T-cell (primary cell): ENCODE results near the gene CFAP299. TPM values are rescaled to one million over a fixed set of nuclear protein-coding genes. Genes with fewer than 3 reads are reported as not detected.

Experiments
- ATAC-seq, 4 experiments: fragments of 200-7000 bp in 3 of 4; fragments of 150-1000 bp in 1 of 4; cut with Tn5 transposase; replicated peaks in 1 of 4; 1 replicate in 3 of 4; 2 replicates in 1 of 4; pipeline ENCODE4 v1.10.0; 2021; ENCODE audit warnings: moderate library complexity in 3 of 4, mild to moderate bottlenecking in 2 of 4, moderate number of reproducible peaks in 1 of 4
- CTCF ChIA-PET, 2 donors: fragments of 300-600 bp; sonication (Branson Sonifier 250); formaldehyde crosslinking; loops; one replicate each; lab custom pipeline; 2022; ENCODE audit warnings: antibody characterized with exemption in 2 of 2; lab: Charles Lee
- POLR2A ChIA-PET, 2 donors: fragments of 300-600 bp; sonication (Branson Sonifier 250); formaldehyde crosslinking; loops; one replicate each; lab custom pipeline; 2022; ENCODE audit warnings: antibody characterized with exemption in 2 of 2; lab: Charles Lee
- DNase-seq, 35 experiments: peaks; one replicate each; pipeline versions ENCODE4 v3.0.0 to v3.0.0-alpha.2; 2013 to 2023
- H3K27ac ChIP-seq: one replicate; pipeline ENCODE4 v1.5.1; 2013; ENCODE audit warnings: low read length
- H3K27me3 ChIP-seq, 2 experiments: replicated peaks in 1 of 2; 1 replicate in 1 of 2; 2 replicates in 1 of 2; pipeline versions ENCODE4 v1.6.1 to v1.7.0; 2013; ENCODE audit warnings: low read length in 1 of 2, mixed read lengths in 1 of 2; ENCODE audit not compliant: control insufficient read depth in 2 of 2, insufficient read depth in 2 of 2; ENCODE audit errors: extremely low read depth in 1 of 2
- H3K36me3 ChIP-seq, 2 donors: 1 replicate in 1 of 2; 2 replicates in 1 of 2; pipeline versions ENCODE4 v1.6.1 to v1.7.0; 2013; ENCODE audit warnings: low read length in 1 of 2; ENCODE audit not compliant: control insufficient read depth in 2 of 2, insufficient read depth in 1 of 2; ENCODE audit errors: extremely low read depth in 1 of 2
- H3K4me1 ChIP-seq, 2 experiments: 1 replicate in 1 of 2; 2 replicates in 1 of 2; pipeline versions ENCODE4 v1.6.1 to v1.7.0; 2013; ENCODE audit warnings: low read length in 2 of 2, mixed read lengths in 1 of 2; ENCODE audit not compliant: insufficient read depth in 2 of 2, control insufficient read depth in 1 of 2; ENCODE audit errors: extremely low read depth in 1 of 2
- H3K4me3 ChIP-seq, 2 donors: 1 replicate in 1 of 2; 2 replicates in 1 of 2; pipeline versions ENCODE4 v1.5.1 to v1.7.0; 2013; ENCODE audit warnings: mild to moderate bottlenecking in 2 of 2, low read length in 1 of 2, moderate library complexity in 1 of 2; ENCODE audit not compliant: control insufficient read depth in 1 of 2; ENCODE audit errors: extremely low read depth in 1 of 2
- H3K9me3 ChIP-seq: 2 replicates; pipeline ENCODE4 v1.7.0; 2013
- H3K27ac Mint-ChIP-seq, 2 donors: one replicate each; pipeline ENCODE4 v1.8.0; 2020 to 2021; ENCODE audit warnings: mild to moderate bottlenecking in 2 of 2, mixed read lengths in 2 of 2
- H3K27me3 Mint-ChIP-seq, 2 donors: one replicate each; pipeline ENCODE4 v1.8.0; 2021 to 2022; ENCODE audit warnings: mixed read lengths in 2 of 2
- H3K36me3 Mint-ChIP-seq: one replicate; pipeline ENCODE4 v1.8.0; 2021; ENCODE audit warnings: mixed read lengths
- H3K4me1 Mint-ChIP-seq, 3 donors: one replicate each; pipeline ENCODE4 v1.8.0; 2020 to 2022; ENCODE audit warnings: mixed read lengths in 3 of 3, mild to moderate bottlenecking in 1 of 3
- H3K4me3 Mint-ChIP-seq, 3 donors: one replicate each; pipeline ENCODE4 v1.8.0; 2020 to 2022; ENCODE audit warnings: mild to moderate bottlenecking in 3 of 3, mixed read lengths in 3 of 3, moderate library complexity in 3 of 3
- H3K9me3 Mint-ChIP-seq, 3 donors: one replicate each; pipeline ENCODE4 v1.8.0; 2020 to 2022; ENCODE audit warnings: mixed read lengths in 3 of 3
- WGBS: methylation state at CpG from one replicate; pipeline ENCODE4 v1.1.5; 2013; ENCODE audit warnings: missing lambda C conversion rate; ENCODE audit not compliant: insufficient coverage; 5-methylcytosine and 5-hydroxymethylcytosine counted together
- total RNA-seq, 35 experiments: library from RNA in 6 of 35; stranded (reverse) in 6 of 35; fragments of 120-200 nt in 1 of 35; gene quantifications; one replicate each; pipeline versions ENCODE4 v1.2.1 to v1.2.4 and lab custom pipeline; 2013 to 2026

Gene CFAP299
- total RNA-seq, 5 donors from 2014 or later (not counting 1 experiment from before 2014, with no cell fraction given) = 0.35 TPM; not detected in 4

GRCh38 chr4:80873571-80873970, 538.0 kb downstream of the CFAP299 start:
- H3K4me3 ChIP-seq = no peak overlapping the region
- ChIA-PET CTCF (no interaction called here), POLR2A (no interaction called here)
- H3K4me1 Mint-ChIP-seq = peaks cover 0 to 5% (median 0%) of the 10 kb centered on the region in 3 donors
- H3K27me3 ChIP-seq = no peaks in the 10 kb centered on the region
- no peaks in the 10 kb centered on the region for H3K9me3 ChIP-seq
- no CpG with 5 or more reads among the region's 1 CpG for WGBS
- ATAC-seq (no peak), DNase-seq (no peak)
- peaks cover 0 to 3% of the 10 kb centered on the region in 2 donors for H3K27me3 Mint-ChIP-seq
- no peaks in the 10 kb centered on the region for H3K9me3 Mint-ChIP-seq
- H3K27ac ChIP-seq = no peak overlapping the region
- no peak overlapping the region for H3K27ac Mint-ChIP-seq
- no peaks in the 10 kb centered on the region for H3K36me3 Mint-ChIP-seq
- no peaks in the 10 kb centered on the region for H3K4me1 ChIP-seq
- H3K36me3 ChIP-seq = no peaks in the 10 kb centered on the region
- no peak overlapping the region for H3K4me3 Mint-ChIP-seq

- Mint-ChIP-seq H3K9me3 (no peaks in the 10 kb centered on the region), H3K36me3 (no peaks in the 10 kb centered on the region), H3K27ac (no peak overlapping the region), H3K4me3 (no peak overlapping the region), H3K27me3 (peaks cover 0 to 10% of the 10 kb centered on the region in 2 donors), H3K4me1 (peaks cover 0 to 5% (median 0%) of the 10 kb centered on the region in 3 donors)
- DNase-seq (no peak), ATAC-seq (no peak)
- ChIA-PET POLR2A (no interaction called here), CTCF (no interaction called here)
- Histone ChIP-seq H3K4me1 (no peaks in the 10 kb centered on the region), H3K4me3 (no peak overlapping the region), H3K27ac (no peak overlapping the region), H3K9me3 (no peaks in the 10 kb centered on the region), H3K27me3 (no peaks in the 10 kb centered on the region), H3K36me3 (no peaks in the 10 kb centered on the region)
- WGBS = no CpG with 5 or more reads among the region's 2 CpGs
These were observed 539.4 kb downstream of the CFAP299 start for GRCh38 chr4:80874979-80875378.

GRCh38 chr4:80875642-80876041, 540.1 kb downstream of the CFAP299 start:
- H3K4me1 ChIP-seq = no peaks in the 10 kb centered on the region
- H3K27ac Mint-ChIP-seq = no peak overlapping the region
- ChIA-PET POLR2A (interaction anchor here in 1 of 2 donors (0.6 kb wide), 1 partner anchor 225 kb away, joined by 5 read pairs; no protein-coding TSS in a partner anchor), CTCF (no interaction called here)
- no peaks in the 10 kb centered on the region for H3K9me3 Mint-ChIP-seq
- H3K27me3 Mint-ChIP-seq = peaks cover 0 to 11% of the 10 kb centered on the region in 2 donors
- peaks cover 0 to 5% (median 0%) of the 10 kb centered on the region in 3 donors for H3K4me1 Mint-ChIP-seq
- H3K9me3 ChIP-seq = no peaks in the 10 kb centered on the region
- H3K4me3 ChIP-seq = no peak overlapping the region
- H3K27me3 ChIP-seq = no peaks in the 10 kb centered on the region
- WGBS = no CpG with 5 or more reads among the region's 3 CpGs
- H3K27ac ChIP-seq = no peak overlapping the region
- ATAC-seq = no peak
- no peak for DNase-seq
- H3K36me3 ChIP-seq = no peaks in the 10 kb centered on the region
- H3K4me3 Mint-ChIP-seq = no peak overlapping the region
- no peaks in the 10 kb centered on the region for H3K36me3 Mint-ChIP-seq

GRCh38 chr4:80876810-80877209, 541.3 kb downstream of the CFAP299 start:
- H3K9me3 ChIP-seq = no peaks in the 10 kb centered on the region
- H3K27ac Mint-ChIP-seq = no peak overlapping the region
- H3K9me3 Mint-ChIP-seq = peaks cover 0 to under 1% (median 0%) of the 10 kb centered on the region in 3 donors
- no peaks in the 10 kb centered on the region for H3K36me3 Mint-ChIP-seq
- ATAC-seq (no peak), DNase-seq (no peak)
- no peaks in the 10 kb centered on the region for H3K36me3 ChIP-seq
- no peak overlapping the region for H3K4me3 Mint-ChIP-seq
- POLR2A ChIA-PET = interaction anchor here in 1 of 2 donors (0.8 to 1.1 kb wide), 2 partner anchors 27 to 675 kb away, joined by 3 to 7 read pairs; no protein-coding TSS in a partner anchor
- H3K27me3 Mint-ChIP-seq = peaks cover 0 to 11% of the 10 kb centered on the region in 2 donors
- no peak overlapping the region for H3K27ac ChIP-seq
- no peak overlapping the region for H3K4me3 ChIP-seq
- peaks cover 0 to 5% (median 0%) of the 10 kb centered on the region in 3 donors for H3K4me1 Mint-ChIP-seq
- H3K27me3 ChIP-seq = no peaks in the 10 kb centered on the region
- CTCF ChIA-PET = no interaction called here
- no peaks in the 10 kb centered on the region for H3K4me1 ChIP-seq

GRCh38 chr4:80878218-80878617, 542.7 kb downstream of the CFAP299 start:
- Mint-ChIP-seq H3K9me3 (peaks cover 0 to 4% (median 0%) of the 10 kb centered on the region in 3 donors), H3K27ac (no peak overlapping the region), H3K27me3 (peaks cover 0 to 11% of the 10 kb centered on the region in 2 donors), H3K36me3 (no peaks in the 10 kb centered on the region), H3K4me3 (no peak overlapping the region), H3K4me1 (peaks cover 0 to 5% (median 0%) of the 10 kb centered on the region in 3 donors)
- Histone ChIP-seq H3K36me3 (no peaks in the 10 kb centered on the region), H3K9me3 (no peaks in the 10 kb centered on the region), H3K4me1 (no peaks in the 10 kb centered on the region), H3K27me3 (no peaks in the 10 kb centered on the region), H3K27ac (no peak overlapping the region), H3K4me3 (no peak overlapping the region)
- no CpG with 5 or more reads among the region's 1 CpG for WGBS
- ATAC-seq (no peak), DNase-seq (no peak)
- ChIA-PET POLR2A (no interaction called here), CTCF (no interaction called here)

- CTCF ChIA-PET = interaction anchor here in 1 of 2 donors (0.9 to 1.1 kb wide), 2 partner anchors 27 to 322 kb away, joined by 3 to 5 read pairs; no protein-coding TSS in a partner anchor
- Histone ChIP-seq H3K27me3 (no peaks in the 10 kb centered on the region), H3K9me3 (no peaks in the 10 kb centered on the region), H3K27ac (no peak overlapping the region), H3K36me3 (no peaks in the 10 kb centered on the region), H3K4me1 (no peaks in the 10 kb centered on the region), H3K4me3 (no peak overlapping the region)
- 63% methylated on average over 3 of the region's 5 CpGs for WGBS
- ATAC-seq (no peak), DNase-seq (no peak)
- H3K4me1 Mint-ChIP-seq = peaks cover 0 to 2% (median 0%) of the 10 kb centered on the region in 3 donors
- no peak overlapping the region for H3K4me3 Mint-ChIP-seq
- no peaks in the 10 kb centered on the region for H3K27me3 Mint-ChIP-seq
- H3K9me3 Mint-ChIP-seq = peaks cover 0 to 11% (median 2%) of the 10 kb centered on the region in 3 donors
- POLR2A ChIA-PET = interaction anchor here in 1 of 2 donors (0.7 kb wide), 1 partner anchor 438 kb away, joined by 3 read pairs; no protein-coding TSS in a partner anchor
- no peaks in the 10 kb centered on the region for H3K36me3 Mint-ChIP-seq
- no peak overlapping the region for H3K27ac Mint-ChIP-seq
These were observed 562.2 kb downstream of the CFAP299 start for GRCh38 chr4:80897537-80898303.
